ENCODE data around the gene COBL.

COBL gene

DNA sequence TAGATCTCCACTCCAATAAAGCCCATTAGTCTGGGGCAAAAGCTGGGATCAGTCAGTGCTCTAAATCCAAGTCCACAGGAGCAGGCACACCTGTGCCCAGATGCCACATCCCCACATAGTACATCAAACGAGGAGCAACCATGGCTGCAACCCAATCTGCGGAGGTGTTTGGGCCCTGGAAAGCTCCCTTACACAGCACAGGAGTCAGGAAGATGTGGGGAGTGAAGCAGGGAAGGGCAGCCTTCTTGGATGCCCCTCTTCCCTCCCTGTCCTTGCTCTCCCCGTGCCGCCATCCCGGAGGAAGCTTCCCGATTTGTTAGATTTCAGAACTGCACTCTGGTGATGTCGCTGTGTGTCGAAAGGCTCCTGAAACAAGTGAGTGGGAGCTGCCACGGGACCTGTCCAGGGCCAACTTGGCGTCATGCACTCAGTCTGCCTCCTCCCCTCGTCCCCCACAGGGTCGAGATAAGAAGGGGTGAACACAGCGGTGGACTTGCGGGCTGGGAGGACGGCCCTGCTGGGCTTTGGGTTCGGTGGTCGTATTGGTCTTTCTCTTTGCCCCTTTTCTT, 303.3 kb downstream of the COBL start:
- no peak for DNase-seq (ENCODE audit: low spot score)
- TF ChIP-seq, protein P1, sequence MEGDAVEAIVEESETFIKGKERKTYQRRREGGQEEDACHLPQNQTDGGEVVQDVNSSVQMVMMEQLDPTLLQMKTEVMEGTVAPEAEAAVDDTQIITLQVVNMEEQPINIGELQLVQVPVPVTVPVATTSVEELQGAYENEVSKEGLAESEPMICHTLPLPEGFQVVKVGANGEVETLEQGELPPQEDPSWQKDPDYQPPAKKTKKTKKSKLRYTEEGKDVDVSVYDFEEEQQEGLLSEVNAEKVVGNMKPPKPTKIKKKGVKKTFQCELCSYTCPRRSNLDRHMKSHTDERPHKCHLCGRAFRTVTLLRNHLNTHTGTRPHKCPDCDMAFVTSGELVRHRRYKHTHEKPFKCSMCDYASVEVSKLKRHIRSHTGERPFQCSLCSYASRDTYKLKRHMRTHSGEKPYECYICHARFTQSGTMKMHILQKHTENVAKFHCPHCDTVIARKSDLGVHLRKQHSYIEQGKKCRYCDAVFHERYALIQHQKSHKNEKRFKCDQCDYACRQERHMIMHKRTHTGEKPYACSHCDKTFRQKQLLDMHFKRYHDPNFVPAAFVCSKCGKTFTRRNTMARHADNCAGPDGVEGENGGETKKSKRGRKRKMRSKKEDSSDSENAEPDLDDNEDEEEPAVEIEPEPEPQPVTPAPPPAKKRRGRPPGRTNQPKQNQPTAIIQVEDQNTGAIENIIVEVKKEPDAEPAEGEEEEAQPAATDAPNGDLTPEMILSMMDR (IDR thresholded peaks at IDR 0.05; ENCODE audit: extremely low read depth, insufficient read depth, missing control alignments), result no peak
- in situ Hi-C loops (cut with MboI; ENCODE audit: low pct_unique_long_range_greater_than_20kb, low sequenced_read_pairs, unreplicated experiment), result no loop called here

DNA sequence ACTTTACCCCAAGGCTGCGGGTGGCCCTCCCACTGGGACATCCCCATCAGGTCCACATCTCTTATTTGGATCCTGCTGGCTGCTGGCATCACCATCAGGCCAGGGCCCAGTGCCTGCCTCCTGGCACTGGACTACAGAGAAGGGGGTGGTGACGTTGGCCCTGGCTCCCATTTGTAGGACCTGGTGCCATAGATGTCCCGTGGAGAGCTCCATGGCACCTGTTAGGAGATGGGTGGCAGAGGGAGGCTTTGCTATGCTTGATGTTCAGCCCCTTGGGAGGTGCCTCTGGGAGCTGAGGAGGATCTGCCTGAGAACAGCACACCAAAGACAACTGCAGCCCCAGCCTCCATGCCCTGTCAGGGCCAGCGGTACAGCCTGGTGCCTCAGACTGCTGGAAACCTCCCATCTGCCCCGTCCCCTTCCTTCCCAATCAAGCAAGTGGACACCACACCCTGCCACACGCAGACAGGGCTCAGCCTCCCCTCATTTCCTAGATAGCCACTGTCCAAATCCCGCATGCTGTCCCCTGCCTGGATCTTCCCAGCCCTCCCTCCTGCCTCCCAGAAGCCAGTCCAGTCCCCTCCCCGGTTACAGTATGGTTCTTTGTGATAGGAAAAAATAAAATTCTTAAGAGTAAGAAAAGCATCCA, 303.9 kb downstream of the COBL start:
- TF ChIP-seq, protein P1 (IDR thresholded peaks at IDR 0.05; ENCODE audit: extremely low read depth, insufficient read depth, missing control alignments), result no peak
- in situ Hi-C loops (cut with MboI; ENCODE audit: low pct_unique_long_range_greater_than_20kb, low sequenced_read_pairs, unreplicated experiment), result no loop called here
- DNase-seq (ENCODE audit: low spot score), result no peak

DNA sequence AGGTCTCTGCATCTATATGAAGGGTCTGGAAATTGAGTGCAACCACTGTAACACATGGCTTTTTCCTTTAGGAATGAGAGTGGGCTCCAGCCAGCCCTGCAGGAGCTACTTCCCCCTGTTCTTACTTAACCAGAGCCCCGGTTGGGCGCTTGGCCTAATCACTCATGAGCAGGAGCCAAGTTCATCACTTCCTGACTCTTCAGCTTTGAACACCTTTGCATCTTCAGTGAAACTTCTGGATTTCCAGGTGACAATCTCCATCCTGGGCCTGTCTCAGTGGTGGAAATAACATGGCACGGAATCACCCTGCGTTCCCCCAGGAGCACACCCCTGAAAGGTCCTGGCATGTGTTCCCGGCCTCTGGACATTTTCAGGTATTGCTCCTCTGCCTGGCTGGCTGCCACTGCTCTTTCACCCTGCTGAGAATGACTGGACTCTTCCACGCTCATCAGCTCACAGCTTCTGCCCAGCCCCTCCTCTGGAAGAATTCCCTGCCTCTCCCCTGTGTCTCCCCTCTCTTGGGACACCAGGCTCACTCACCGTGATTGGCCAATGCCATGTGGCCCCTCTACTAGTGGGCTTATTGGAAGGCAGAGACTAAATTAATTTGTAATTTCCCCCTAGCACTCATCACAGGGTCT, 304.8 kb downstream of the COBL start:
- no peak for DNase-seq (ENCODE audit: low spot score)
- in situ Hi-C loops (cut with MboI; ENCODE audit: low pct_unique_long_range_greater_than_20kb, low sequenced_read_pairs, unreplicated experiment), result no loop called here
- TF ChIP-seq, protein P1 (IDR thresholded peaks at IDR 0.05; ENCODE audit: extremely low read depth, insufficient read depth, missing control alignments), result no peak

DNA sequence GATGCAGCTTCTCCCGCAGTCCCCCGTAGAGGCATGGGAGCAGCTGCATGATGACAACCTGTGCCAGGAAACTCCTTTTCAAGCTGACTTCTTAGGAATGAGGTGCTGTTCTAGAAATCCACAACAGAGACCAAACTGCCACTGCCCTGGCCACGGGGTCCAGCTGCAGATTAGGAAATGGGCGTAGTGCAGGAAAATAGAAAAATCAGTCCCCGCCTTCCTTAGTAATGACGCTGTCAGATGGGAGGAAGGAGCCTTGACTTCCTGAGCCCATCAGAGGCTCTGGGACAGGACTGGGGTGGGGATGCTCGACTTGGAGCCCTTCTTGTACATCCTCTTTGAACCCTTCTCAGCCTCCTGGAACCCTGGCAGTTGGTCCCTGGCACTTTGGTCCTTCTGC, 306.1 kb downstream of the COBL start:
- no peak for DNase-seq (ENCODE audit: low spot score)
- TF ChIP-seq, protein P1 (IDR thresholded peaks at IDR 0.05; ENCODE audit: extremely low read depth, insufficient read depth, missing control alignments), result no peak
- in situ Hi-C loops (cut with MboI; ENCODE audit: low pct_unique_long_range_greater_than_20kb, low sequenced_read_pairs, unreplicated experiment), result no loop called here

DNA sequence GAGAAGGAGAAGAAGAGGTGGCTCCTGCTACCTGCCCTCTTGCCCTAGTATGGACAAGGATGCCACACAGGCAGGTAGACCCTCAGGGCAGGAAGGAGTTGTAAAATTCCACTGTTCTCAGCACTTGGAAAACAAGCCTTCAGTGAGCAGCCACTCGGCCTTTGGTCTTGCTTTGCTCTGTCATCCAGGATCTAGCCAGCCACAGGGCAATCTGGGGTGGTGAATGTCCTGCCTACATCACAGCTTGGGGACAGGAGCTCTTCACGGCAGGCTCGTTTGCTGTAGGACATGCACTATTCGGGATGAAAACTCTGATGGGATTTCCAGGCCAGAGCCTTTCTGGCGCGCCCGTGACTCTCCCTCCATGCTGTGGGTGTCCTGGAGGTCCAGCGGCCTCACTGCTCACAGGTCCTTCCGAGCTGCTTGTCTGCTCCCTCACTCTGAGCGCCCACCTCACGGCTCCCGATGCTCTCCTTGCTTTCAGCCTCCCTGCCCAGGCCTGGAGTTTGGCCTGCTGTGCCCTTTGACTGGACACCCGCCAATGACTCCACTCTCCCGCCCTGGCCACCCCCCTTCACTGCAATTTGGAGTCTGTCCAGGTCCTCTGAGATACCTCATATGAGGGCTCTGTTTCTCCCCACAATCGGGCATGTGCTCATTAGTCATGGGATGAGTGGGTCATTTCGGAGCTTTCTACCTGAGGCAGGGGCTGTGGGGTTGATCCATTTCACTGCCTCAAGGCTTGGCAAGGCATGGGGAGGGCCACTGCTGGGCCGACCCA, 306.7 kb downstream of the COBL start:
- TF ChIP-seq, protein P1 (IDR thresholded peaks at IDR 0.05; ENCODE audit: extremely low read depth, insufficient read depth, missing control alignments), result no peak
- no peak for DNase-seq (ENCODE audit: low spot score)
- in situ Hi-C loops (cut with MboI; ENCODE audit: low pct_unique_long_range_greater_than_20kb, low sequenced_read_pairs, unreplicated experiment), result no loop called here
